ENCODE data around the gene KIRREL3. TPM values are rescaled to one million over a fixed set of nuclear protein-coding genes. Genes with fewer than 3 reads are reported as not detected.

KIRREL3 gene
- total and polyA plus RNA-seq, 2 donors (not counting 3 experiments of a cell fraction or from before 2014, with no cell fraction given), result not detected

- Histone ChIP-seq H3K4me3 (replicated peaks in 1 of 3; ENCODE audit: insufficient read depth in 1 of 3, low read depth in 1 of 3, low read length in 3 of 3) (no peak overlapping the region), H3K4me2 (ENCODE audit: insufficient read depth, low read length) (no peak overlapping the region), H2AFZ (ENCODE audit: low read depth, low read length) (no peak overlapping the region), H4K20me1 (replicated peaks; ENCODE audit: control insufficient read depth, extremely low read depth, insufficient read depth, low read length) (no peaks in the 10 kb centered on the region), H3K36me3 (ENCODE audit: control insufficient read depth in 2 of 2, extremely low read depth in 1 of 2, insufficient read depth in 2 of 2, low read length in 2 of 2) (no peaks in the 10 kb centered on the region), H3K9me3 (replicated peaks; ENCODE audit: control insufficient read depth, insufficient read depth, low read length) (no peaks in the 10 kb centered on the region), H3K4me1 (ENCODE audit: control insufficient read depth, extremely low read depth, insufficient read depth, low read length) (no peaks in the 10 kb centered on the region), H3K79me2 (ENCODE audit: control insufficient read depth, insufficient read depth, low read length) (no peaks in the 10 kb centered on the region), H3K9me1 (replicated peaks; ENCODE audit: control insufficient read depth, extremely low read depth, insufficient read depth, low read length) (no peaks in the 10 kb centered on the region), H3K9ac (replicated peaks; ENCODE audit: extremely low read depth, insufficient read depth, low read length) (no peak overlapping the region), H3K27me3 (ENCODE audit: control insufficient read depth in 2 of 2, insufficient read depth in 2 of 2, low read length in 2 of 2) (no peaks in the 10 kb centered on the region), H3K27ac (ENCODE audit: insufficient read depth, low read depth, low read length) (no peak overlapping the region)
- POLR2A ChIA-PET, result no interaction called here
- TF ChIP-seq POLR2A (IDR thresholded peaks at IDR 0.05; ENCODE audit: low read depth, low read length) (no peak), EZH2 (IDR thresholded peaks at IDR 0.05; ENCODE audit: borderline replicate concordance, low read depth, low read length, severe bottlenecking) (no peak), GATA2 (IDR thresholded peaks at IDR 0.05; ENCODE audit: insufficient read depth, insufficient read length, low read depth, low read length) (no peak), MYC (IDR thresholded peaks at IDR 0.05; ENCODE audit: low read depth, low read length) (no peak), JUN (IDR thresholded peaks at IDR 0.05; ENCODE audit: borderline replicate concordance, insufficient read depth, insufficient read length, low read depth) (no peak), CTCF (IDR thresholded peaks at IDR 0.05; ENCODE audit: extremely low read depth in 1 of 2, insufficient read depth in 1 of 2, low read depth in 1 of 2, low read length in 2 of 2) (no peak), FOS (IDR thresholded peaks at IDR 0.05; ENCODE audit: borderline replicate concordance, insufficient read depth, low read length) (no peak), MAX (IDR thresholded peaks at IDR 0.05; ENCODE audit: insufficient read depth, insufficient read length) (no peak), POLR2AphosphoS5 (IDR thresholded peaks at IDR 0.05; ENCODE audit: insufficient read depth, low read depth, low read length) (no peak)
- FAIRE-seq (no peak), DNase-seq (ENCODE audit: low read depth, low spot score) (no peak)
- BruUV-seq (replicated peaks), result no TSS peak
- CTCF ChIA-PET, result no interaction called here
- dilution Hi-C loops (cut with MboI; ENCODE audit: extremely low pct_ligation_motif_present, low sequenced_read_pairs) (no loop called here), intact Hi-C loops (cut with micrococcal nuclease) (no loop called here)
Measured at GRCh38 chr11:126701520-126701897, 299.1 kb downstream of the KIRREL3 start.

Data from endothelial cell of umbilical vein (primary cell).